SK-N-DZ (cell line): ENCODE measurements around the gene PMF1.

Experiments used
- DNase-seq: peaks from one replicate; pipeline ENCODE4 v3.0.0-alpha.2; 2015; ENCODE audit warnings: low spot score

Gene PMF1

GRCh38 chr1:156233426-156234127 is 20.8 kb downstream of the PMF1 start:
- DNase-seq, result no peak

GRCh38 chr1:156236164-156236563 is 23.4 kb downstream of the PMF1 start:
- DNase-seq, result no peak

GRCh38 chr1:156238248-156238647 is 25.4 kb downstream of the PMF1 start:
- no peak for DNase-seq

GRCh38 chr1:156241311-156241811 is 28.6 kb downstream of the PMF1 start:
- DNase-seq, result no peak

- no peak for DNase-seq
These were observed 29.1 kb downstream of the PMF1 start, which contains the start of gene BGLAP for GRCh38 chr1:156241926-156242325. Gene BGLAP (plus strand): TSS chr1:156242184. CDS start chr1:156242232, 48 bp downstream.

- no peak for DNase-seq
These were observed 29.9 kb downstream of the PMF1 start for GRCh38 chr1:156242738-156243137.

- no peak for DNase-seq
These were observed 31.3 kb downstream of the PMF1 start for GRCh38 chr1:156244126-156244525.

GRCh38 chr1:156244712-156245111 is 31.9 kb downstream of the PMF1 start:
- no peak for DNase-seq

GRCh38 chr1:156245451-156246232 is 32.8 kb downstream of the PMF1 start:
- no peak for DNase-seq

- no peak for DNase-seq
These were observed 33.5 kb downstream of the PMF1 start for GRCh38 chr1:156246241-156246780.

GRCh38 chr1:156246781-156247459 is 34.1 kb downstream of the PMF1 start:
- DNase-seq, result no peak

GRCh38 chr1:156247460-156248322 is 34.9 kb downstream of the PMF1 start, which contains the start of gene PAQR6:
Gene PAQR6 (minus strand): TSS chr1:156248056. CDS start chr1:156246731, 1,325 bp downstream.
- no peak for DNase-seq

- no peak for DNase-seq
These were observed 35.5 kb downstream of the PMF1 start for GRCh38 chr1:156248323-156248683.

GRCh38 chr1:156249593-156249992 is 36.8 kb downstream of the PMF1 start:
- no peak for DNase-seq

GRCh38 chr1:156251527-156251926 is 38.7 kb downstream of the PMF1 start:
- DNase-seq, result peak; percentile 100

GRCh38 chr1:156253634-156254033 is 40.8 kb downstream of the PMF1 start:
- DNase-seq, result no peak

GRCh38 chr1:156257711-156258110 is 44.9 kb downstream of the PMF1 start:
- DNase-seq, result no peak

- no peak for DNase-seq
These were observed 46.1 kb downstream of the PMF1 start for GRCh38 chr1:156258859-156259258.

- DNase-seq, result no peak
These were observed 47.0 kb downstream of the PMF1 start for GRCh38 chr1:156259805-156260204.

GRCh38 chr1:156260896-156261295 is 48.1 kb downstream of the PMF1 start:
- DNase-seq, result no peak
